Transverse colon (tissue), 4 donors: Measurements from ENCODE around the gene EPHB2. TPM values are rescaled to one million over a fixed set of nuclear protein-coding genes. Genes with fewer than 3 reads are reported as not detected.

Experiments
- DNase-seq: peaks from one replicate; pipeline ENCODE4 v3.0.0-alpha.2; 2019
- H3K27ac ChIP-seq, 4 donors: fragments of 200-600 bp; sonication (generic); 2 replicates each; pipeline ENCODE4 v1.5.1; 2016 to 2018; ENCODE audit warnings: inconsistent platforms in 4 of 4
- H3K27me3 ChIP-seq: fragments of 200-600 bp; sonication (generic); 2 replicates; pipeline ENCODE4 v1.5.1; 2017; ENCODE audit warnings: inconsistent platforms
- H3K36me3 ChIP-seq, 4 donors: fragments of 200-600 bp; sonication (generic); 2 replicates each; pipeline ENCODE4 v1.5.1; 2017 to 2019; ENCODE audit warnings: inconsistent platforms in 4 of 4
- H3K4me1 ChIP-seq, 4 donors: fragments of 200-600 bp; sonication (generic); 2 replicates each; pipeline ENCODE4 v1.5.1; 2017 to 2020; ENCODE audit warnings: inconsistent platforms in 4 of 4
- H3K4me3 ChIP-seq, 4 donors: fragments of 200-600 bp; sonication (generic); 1 replicate in 1 of 4; 2 replicates in 3 of 4; pipeline versions ENCODE4 v1.5.1 to v1.6.1; 2017 to 2019; ENCODE audit warnings: inconsistent platforms in 4 of 4
- H3K9me3 ChIP-seq, 2 donors: fragments of 200-600 bp; sonication (generic); 2 replicates each; pipeline ENCODE4 v1.5.1; 2017 to 2019; ENCODE audit warnings: inconsistent platforms in 2 of 2
- CTCF ChIP-seq, 5 experiments: fragments of 200-600 bp in 3 of 5; fragments of 450-650 bp in 2 of 5; sonication (generic) in 3 of 5; IDR thresholded peaks; 1 replicate in 2 of 5; 2 replicates in 3 of 5; pipeline ENCODE4 v1.5.1; 2016 to 2017; ENCODE audit warnings: antibody characterized with exemption in 5 of 5, inconsistent platforms in 3 of 5, mild to moderate bottlenecking in 2 of 5, moderate library complexity in 1 of 5
- EP300 ChIP-seq: sonication (generic); formaldehyde crosslinking; IDR thresholded peaks from one replicate; pipeline ENCODE4 v1.6.1; 2017; ENCODE audit warnings: antibody characterized with exemption, low read depth
- POLR2A ChIP-seq: fragments of 450-650 bp; IDR thresholded peaks from one replicate; pipeline ENCODE4 v1.6.1; 2016; ENCODE audit warnings: antibody characterized with exemption, mild to moderate bottlenecking, moderate library complexity
- POLR2AphosphoS5 ChIP-seq, 3 donors: sonication (generic); formaldehyde crosslinking; IDR thresholded peaks; one replicate each; pipeline ENCODE4 v1.6.1; 2016; ENCODE audit warnings: antibody characterized with exemption in 3 of 3
- WGBS, 2 donors: methylation state at CpG; one replicate each; pipeline ENCODE4 v1.1.5; 2018; ENCODE audit warnings: low coverage in 1 of 2; 5-methylcytosine and 5-hydroxymethylcytosine counted together
- in situ Hi-C, 4 donors: fragments of 200-750 bp; cut with MboI; loops; one replicate each; pipeline versions ENCODE4 v1.15.0 to v1.15.1; 2017; ENCODE audit warnings: low sequenced_read_pairs in 3 of 4, low pct_ligation_motif_present in 1 of 4, low pct_unique_long_range_greater_than_20kb in 1 of 4
- intact Hi-C: fragments of 100-400 bp; cut with DNase I; formaldehyde crosslinking; loops from one replicate; pipeline ENCODE4 v1.15.1; 2023; ENCODE audit warnings: low total_unique reads
- total RNA-seq, 4 donors: library from RNA; depleted of rRNA; stranded (reverse); fragments of >200 nt; gene quantifications; one replicate each; pipeline ENCODE4 v1.1.0, GENCODE V29; 2016

The EPHB2 gene
- total RNA-seq = 100 to 1,000 TPM in 1 of 4 donors, 10 to 100 TPM in 2, 1 to 10 TPM in 1; 3.0 to 152 (median 27.9) TPM

GRCh38 chr1:22710701-22711049 lies at the start of gene EPHB2:
EPHB2 (plus strand) TSS chr1:22710839; CDS start chr1:22710983, 144 bp downstream.
- H3K9me3 ChIP-seq = no peaks in the 10 kb centered on the region
- H3K36me3 ChIP-seq = no peaks in the 10 kb centered on the region
- peak; percentile 62 for DNase-seq
- peaks cover 4% of the 10 kb centered on the region for H3K27me3 ChIP-seq
- TF ChIP-seq CTCF (IDR thresholded peaks at IDR 0.05) (no peak), POLR2AphosphoS5 (IDR thresholded peaks at IDR 0.05) (peak in 2 of 3 donors; percentile 54 to 58)
- intact Hi-C loops = no loop called here
- peak within 1 kb of the TSS; percentile 37 to 64 (median 58) for H3K4me3 ChIP-seq
- 0% methylated on average over 6 of the region's 55 CpGs; no CpG with 5 or more reads in 1 of the 2 donors for WGBS, 2 donors
- in situ Hi-C loops = loop anchor here in 1 of 4 donors (25.0 kb wide), 1 partner anchor 152 kb away; no protein-coding TSS in a partner anchor
- peak within 1 kb of the TSS; percentile 73 to 80 (median 76) for H3K27ac ChIP-seq
- H3K4me1 ChIP-seq = peaks cover 3 to 35% (median 27%) of the 10 kb centered on the region in 4 donors

GRCh38 chr1:22661880-22662279 lies 48.8 kb upstream of the EPHB2 start:
- Histone ChIP-seq H3K4me3 (no peak overlapping the region), H3K27me3 (peaks cover 7% of the 10 kb centered on the region), H3K36me3 (no peaks in the 10 kb centered on the region), H3K9me3 (no peaks in the 10 kb centered on the region), H3K27ac (no peak overlapping the region), H3K4me1 (no peaks in the 10 kb centered on the region)
- intact Hi-C loops = no loop called here
- in situ Hi-C loops = no loop called here
- 74 to 79% methylated on average over 2 of the region's 2 CpGs for WGBS, 2 donors
- TF ChIP-seq EP300 (no peak), POLR2A (no peak)
- DNase-seq = no peak

GRCh38 chr1:22662318-22662717 lies 48.3 kb upstream of the EPHB2 start:
- 62 to 80% methylated on average over 2 to 5 of the region's 5 CpGs for WGBS, 2 donors
- in situ Hi-C loops = no loop called here
- Histone ChIP-seq H3K27ac (no peak overlapping the region), H3K4me3 (no peak overlapping the region), H3K27me3 (peaks cover 2% of the 10 kb centered on the region), H3K4me1 (no peaks in the 10 kb centered on the region), H3K9me3 (no peaks in the 10 kb centered on the region), H3K36me3 (no peaks in the 10 kb centered on the region)
- no peak for TF ChIP-seq CTCF (IDR thresholded peaks at IDR 0.05)
- no peak for TF ChIP-seq POLR2A
- TF ChIP-seq POLR2AphosphoS5 (IDR thresholded peaks at IDR 0.05) = no peak
- TF ChIP-seq EP300 = no peak
- peak; percentile 22 for DNase-seq
- intact Hi-C loops = no loop called here

- no peaks in the 10 kb centered on the region for H3K27me3 ChIP-seq
- H3K4me1 ChIP-seq = no peaks in the 10 kb centered on the region
- TF ChIP-seq CTCF (IDR thresholded peaks at IDR 0.05) = no peak
- TF ChIP-seq POLR2AphosphoS5 (IDR thresholded peaks at IDR 0.05) = no peak
- no peak for TF ChIP-seq POLR2A
- no peak for TF ChIP-seq EP300
- 73% methylated on average over 8 of the region's 8 CpGs; no CpG with 5 or more reads in 1 of the 2 donors for WGBS, 2 donors
- H3K4me3 ChIP-seq = no peak overlapping the region
- H3K9me3 ChIP-seq = no peaks in the 10 kb centered on the region
- no peaks in the 10 kb centered on the region for H3K36me3 ChIP-seq
- no peak overlapping the region for H3K27ac ChIP-seq
- in situ Hi-C loops (no loop called here), intact Hi-C loops (no loop called here)
- no peak for DNase-seq
Measured at GRCh38 chr1:22662986-22663408, 47.6 kb upstream of the EPHB2 start.

- H3K4me3 ChIP-seq = no peak overlapping the region
- intact Hi-C loops = no loop called here
- H3K4me1 ChIP-seq = no peaks in the 10 kb centered on the region
- H3K27ac ChIP-seq = no peak overlapping the region
- DNase-seq = peak; percentile 48
- TF ChIP-seq EP300 (no peak), CTCF (IDR thresholded peaks at IDR 0.05) (peak in 4 of 5 experiments; percentile 44 to 63 (median 54))
- H3K27me3 ChIP-seq = no peaks in the 10 kb centered on the region
- in situ Hi-C loops = no loop called here
- 54 to 80% methylated on average over 1 to 7 of the region's 7 CpGs for WGBS, 2 donors
- no peaks in the 10 kb centered on the region for H3K9me3 ChIP-seq
- no peaks in the 10 kb centered on the region for H3K36me3 ChIP-seq
Measured at GRCh38 chr1:22665752-22666151, 44.9 kb upstream of the EPHB2 start.
